Kidney epithelial cell (primary cell): Measurements from ENCODE around the gene CTBP2. TPM values are rescaled to one million over a fixed set of nuclear protein-coding genes. Genes with fewer than 3 reads are reported as not detected.

Experiments used
- DNase-seq: peaks from one replicate; pipeline ENCODE4 v3.0.0-alpha.2; 2010; ENCODE audit warnings: low read depth
- H3K27me3 ChIP-seq: 2 replicates; pipeline ENCODE4 v1.6.0; 2011; ENCODE audit warnings: low read length; ENCODE audit not compliant: control insufficient read depth, insufficient read depth
- H3K36me3 ChIP-seq: 2 replicates; pipeline ENCODE4 v1.5.1; 2011; ENCODE audit warnings: low read length; ENCODE audit not compliant: control insufficient read depth, insufficient read depth
- H3K4me3 ChIP-seq: 2 replicates; pipeline ENCODE4 v1.5.1; 2011; ENCODE audit warnings: low read depth, mild to moderate bottlenecking, control low read depth, low read length
- total RNA-seq: library from RNA; depleted of rRNA; stranded (reverse); fragments of >200 nt; gene quantifications from 2 replicates; pipeline ENCODE4 v1.2.3, GENCODE V29; 2015
- TF ChIP-seq, protein P1 (sequence below): IDR thresholded peaks from 2 replicates; pipeline ENCODE4 v1.5.1; 2011; ENCODE audit warnings: mild to moderate bottlenecking, moderate library complexity, low read length, control low read depth, inconsistent platforms; ENCODE audit not compliant: insufficient read depth, poor library complexity, severe bottlenecking

CTBP2 gene
- total RNA-seq, 1 donor from 2014 or later = 136 TPM

- DNase-seq = no peak
- TF ChIP-seq, protein P1, sequence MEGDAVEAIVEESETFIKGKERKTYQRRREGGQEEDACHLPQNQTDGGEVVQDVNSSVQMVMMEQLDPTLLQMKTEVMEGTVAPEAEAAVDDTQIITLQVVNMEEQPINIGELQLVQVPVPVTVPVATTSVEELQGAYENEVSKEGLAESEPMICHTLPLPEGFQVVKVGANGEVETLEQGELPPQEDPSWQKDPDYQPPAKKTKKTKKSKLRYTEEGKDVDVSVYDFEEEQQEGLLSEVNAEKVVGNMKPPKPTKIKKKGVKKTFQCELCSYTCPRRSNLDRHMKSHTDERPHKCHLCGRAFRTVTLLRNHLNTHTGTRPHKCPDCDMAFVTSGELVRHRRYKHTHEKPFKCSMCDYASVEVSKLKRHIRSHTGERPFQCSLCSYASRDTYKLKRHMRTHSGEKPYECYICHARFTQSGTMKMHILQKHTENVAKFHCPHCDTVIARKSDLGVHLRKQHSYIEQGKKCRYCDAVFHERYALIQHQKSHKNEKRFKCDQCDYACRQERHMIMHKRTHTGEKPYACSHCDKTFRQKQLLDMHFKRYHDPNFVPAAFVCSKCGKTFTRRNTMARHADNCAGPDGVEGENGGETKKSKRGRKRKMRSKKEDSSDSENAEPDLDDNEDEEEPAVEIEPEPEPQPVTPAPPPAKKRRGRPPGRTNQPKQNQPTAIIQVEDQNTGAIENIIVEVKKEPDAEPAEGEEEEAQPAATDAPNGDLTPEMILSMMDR = no peak
- H3K4me3 ChIP-seq = no peak overlapping the region
- no peaks in the 10 kb centered on the region for H3K36me3 ChIP-seq
- H3K27me3 ChIP-seq = no peaks in the 10 kb centered on the region
Observed at GRCh38 chr10:124962421-124962820, 197.9 kb downstream of the CTBP2 start.

DNA sequence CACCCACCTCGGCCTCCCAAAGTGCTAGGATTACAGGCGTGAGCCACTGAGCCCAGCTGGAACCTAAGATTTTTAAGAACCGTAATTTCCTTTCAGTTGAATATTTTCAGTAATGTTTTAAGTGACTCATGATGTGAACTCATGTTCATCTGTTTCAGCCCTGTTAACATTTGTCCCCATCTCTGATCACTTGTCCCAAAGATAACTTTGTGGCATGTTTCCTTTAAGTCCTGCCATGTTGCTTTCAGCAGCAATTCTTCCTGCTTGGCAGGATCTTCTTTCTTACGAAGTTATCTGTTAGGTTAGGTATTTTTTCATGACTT, 199.2 kb downstream of the CTBP2 start:
- Histone ChIP-seq H3K4me3 (no peak overlapping the region), H3K36me3 (no peaks in the 10 kb centered on the region), H3K27me3 (no peaks in the 10 kb centered on the region)
- TF ChIP-seq, protein P1 = no peak
- DNase-seq = no peak

DNA sequence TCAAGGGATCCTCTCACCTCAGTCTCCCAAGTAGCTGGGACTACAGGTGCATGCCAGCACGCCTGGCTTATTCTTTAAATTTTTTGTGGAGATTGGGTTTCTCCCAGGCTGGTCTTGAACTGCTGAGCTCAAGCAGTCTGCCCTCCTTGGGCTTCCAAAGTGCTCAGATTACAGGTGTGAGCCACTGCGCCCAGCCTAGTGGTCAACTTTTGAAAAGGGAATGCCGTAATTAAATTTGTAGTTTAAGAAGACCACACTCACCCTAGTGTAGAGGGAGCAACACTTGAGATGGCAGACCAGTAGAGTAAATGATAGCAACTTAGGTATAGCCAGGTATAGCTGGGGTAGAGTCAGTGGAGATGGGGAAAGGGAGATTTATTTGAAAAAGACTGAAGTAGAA, 200.8 kb downstream of the CTBP2 start:
- Histone ChIP-seq H3K27me3 (no peaks in the 10 kb centered on the region), H3K36me3 (no peaks in the 10 kb centered on the region), H3K4me3 (no peak overlapping the region)
- TF ChIP-seq, protein P1 = no peak
- no peak for DNase-seq

DNA sequence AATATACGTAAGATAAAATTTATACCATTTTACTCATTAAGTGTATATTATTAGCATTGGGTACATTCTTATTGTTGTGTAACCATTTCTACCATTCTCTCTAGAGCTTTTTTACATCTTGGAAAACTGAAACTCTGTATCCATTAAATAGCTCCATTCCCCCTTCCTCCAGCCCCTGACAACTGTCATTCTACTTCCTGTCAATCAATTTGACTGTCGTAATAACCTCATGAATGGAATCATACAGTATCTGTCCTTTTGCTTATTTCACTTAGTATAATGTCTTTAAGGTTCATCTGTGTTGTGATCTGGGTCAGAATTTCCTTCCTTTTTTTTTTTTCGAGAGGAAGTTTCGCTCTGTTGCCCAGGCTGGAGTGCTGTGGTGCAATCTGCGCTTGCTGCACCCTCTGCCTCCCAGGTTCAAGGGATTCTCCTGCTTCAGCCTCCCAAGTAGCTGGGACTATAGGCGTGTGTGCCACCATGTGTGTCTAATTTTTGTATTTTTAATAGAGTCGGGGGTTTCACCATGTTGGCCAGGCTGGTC, 202.9 kb downstream of the CTBP2 start:
- DNase-seq = no peak
- Histone ChIP-seq H3K4me3 (no peak overlapping the region), H3K27me3 (no peaks in the 10 kb centered on the region), H3K36me3 (no peaks in the 10 kb centered on the region)
- TF ChIP-seq, protein P1 = no peak

DNA sequence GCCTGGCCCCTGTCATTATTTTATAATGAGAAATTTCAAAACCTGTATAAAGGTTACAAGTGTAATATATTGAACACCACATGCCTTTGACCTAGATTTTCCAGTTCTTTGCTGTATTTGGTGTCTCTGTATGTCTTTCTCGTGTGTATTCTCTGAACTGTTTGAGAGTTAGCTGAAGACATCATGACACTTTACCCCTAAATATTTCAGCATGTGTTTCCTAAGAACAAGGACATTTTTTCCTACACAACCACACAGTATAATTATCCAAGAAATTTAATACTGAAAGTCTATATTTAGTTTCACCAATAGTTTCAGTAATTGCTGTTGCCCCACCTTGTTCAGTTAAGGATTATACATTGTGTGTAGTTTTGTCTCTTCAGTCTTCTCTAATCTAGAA, 203.6 kb downstream of the CTBP2 start:
- no peak for DNase-seq
- H3K4me3 ChIP-seq = no peak overlapping the region
- no peaks in the 10 kb centered on the region for H3K36me3 ChIP-seq
- no peaks in the 10 kb centered on the region for H3K27me3 ChIP-seq
- TF ChIP-seq, protein P1 = no peak

GRCh38 chr10:124955868-124956267, 204.5 kb downstream of the CTBP2 start:
- Histone ChIP-seq H3K36me3 (no peaks in the 10 kb centered on the region), H3K4me3 (no peak overlapping the region), H3K27me3 (no peaks in the 10 kb centered on the region)
- TF ChIP-seq, protein P1 = no peak
- DNase-seq = no peak
